HL-60 (cell line): Measurements from ENCODE around the gene NLRP3.

ENCODE experiments used
- DNase-seq, 2 experiments: peaks; one replicate each; pipeline ENCODE4 v3.0.0-alpha.2; 2010 to 2020; ENCODE audit warnings: low read depth in 1 of 2, low spot score in 1 of 2
- H3K27ac ChIP-seq: fragments of 250-450 bp; sonication (Bioruptor Pico); replicated peaks from 2 replicates; pipeline ENCODE4 v1.5.1; 2020; ENCODE audit warnings: mild to moderate bottlenecking, moderate library complexity
- H3K27me3 ChIP-seq: fragments of 250-450 bp; sonication (Bioruptor Pico); 2 replicates; pipeline ENCODE4 v1.5.1; 2021; ENCODE audit warnings: mild to moderate bottlenecking, moderate library complexity; ENCODE audit not compliant: insufficient read depth, poor library complexity, severe bottlenecking
- H3K4me3 ChIP-seq: replicated peaks from 2 replicates; pipeline ENCODE4 v1.5.1; 2011; ENCODE audit warnings: mild to moderate bottlenecking, control low read depth, low read length; ENCODE audit not compliant: insufficient read depth
- GABPA ChIP-seq: IDR thresholded peaks from 2 replicates; pipeline ENCODE4 v1.6.1; 2012; ENCODE audit warnings: low read depth
- POLR2AphosphoS5 ChIP-seq: IDR thresholded peaks from 2 replicates; pipeline ENCODE4 v1.6.1; 2012; ENCODE audit warnings: low read depth
- SPI1 ChIP-seq: IDR thresholded peaks from 2 replicates; pipeline ENCODE4 v1.6.1; 2012; ENCODE audit warnings: low read depth, mild to moderate bottlenecking, borderline replicate concordance
- TF ChIP-seq, protein P1 (sequence below): IDR thresholded peaks from one replicate; pipeline ENCODE4 v1.5.1; 2011; ENCODE audit warnings: low read length, control low read depth, inconsistent platforms; ENCODE audit not compliant: insufficient read depth
- TF ChIP-seq, protein P2 (sequence below): IDR thresholded peaks from 2 replicates; pipeline ENCODE4 v1.6.1; 2012; ENCODE audit warnings: low read depth; ENCODE audit not compliant: insufficient replicate concordance

Gene NLRP3

DNA sequence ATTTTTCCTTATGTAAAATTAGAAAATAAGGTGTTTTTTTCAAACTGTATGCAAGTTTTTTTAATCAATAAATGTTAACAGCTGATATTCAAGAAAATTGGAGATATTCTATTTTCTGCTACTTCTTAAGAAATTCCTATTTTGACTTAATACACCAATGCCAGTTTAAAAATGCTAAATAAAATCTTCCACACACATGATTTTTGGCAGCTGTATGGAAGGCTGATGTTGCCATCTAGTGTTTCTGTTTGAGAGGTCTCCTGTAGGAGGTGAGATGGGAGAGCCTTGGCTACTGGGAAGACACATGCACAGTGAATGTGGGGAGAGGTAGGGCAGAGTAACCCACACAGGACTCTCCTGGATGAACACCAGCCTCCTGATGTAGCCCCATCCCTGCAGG lies 71.1 kb downstream of the NLRP3 start:
- DNase-seq: peak; percentile 28 to 66
- TF ChIP-seq SPI1: no peak
- TF ChIP-seq, protein P1, sequence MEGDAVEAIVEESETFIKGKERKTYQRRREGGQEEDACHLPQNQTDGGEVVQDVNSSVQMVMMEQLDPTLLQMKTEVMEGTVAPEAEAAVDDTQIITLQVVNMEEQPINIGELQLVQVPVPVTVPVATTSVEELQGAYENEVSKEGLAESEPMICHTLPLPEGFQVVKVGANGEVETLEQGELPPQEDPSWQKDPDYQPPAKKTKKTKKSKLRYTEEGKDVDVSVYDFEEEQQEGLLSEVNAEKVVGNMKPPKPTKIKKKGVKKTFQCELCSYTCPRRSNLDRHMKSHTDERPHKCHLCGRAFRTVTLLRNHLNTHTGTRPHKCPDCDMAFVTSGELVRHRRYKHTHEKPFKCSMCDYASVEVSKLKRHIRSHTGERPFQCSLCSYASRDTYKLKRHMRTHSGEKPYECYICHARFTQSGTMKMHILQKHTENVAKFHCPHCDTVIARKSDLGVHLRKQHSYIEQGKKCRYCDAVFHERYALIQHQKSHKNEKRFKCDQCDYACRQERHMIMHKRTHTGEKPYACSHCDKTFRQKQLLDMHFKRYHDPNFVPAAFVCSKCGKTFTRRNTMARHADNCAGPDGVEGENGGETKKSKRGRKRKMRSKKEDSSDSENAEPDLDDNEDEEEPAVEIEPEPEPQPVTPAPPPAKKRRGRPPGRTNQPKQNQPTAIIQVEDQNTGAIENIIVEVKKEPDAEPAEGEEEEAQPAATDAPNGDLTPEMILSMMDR: peak; percentile 27
- Histone ChIP-seq H3K27me3 (no peaks in the 10 kb centered on the region), H3K4me3 (no peak overlapping the region), H3K27ac (no peak overlapping the region)

DNA sequence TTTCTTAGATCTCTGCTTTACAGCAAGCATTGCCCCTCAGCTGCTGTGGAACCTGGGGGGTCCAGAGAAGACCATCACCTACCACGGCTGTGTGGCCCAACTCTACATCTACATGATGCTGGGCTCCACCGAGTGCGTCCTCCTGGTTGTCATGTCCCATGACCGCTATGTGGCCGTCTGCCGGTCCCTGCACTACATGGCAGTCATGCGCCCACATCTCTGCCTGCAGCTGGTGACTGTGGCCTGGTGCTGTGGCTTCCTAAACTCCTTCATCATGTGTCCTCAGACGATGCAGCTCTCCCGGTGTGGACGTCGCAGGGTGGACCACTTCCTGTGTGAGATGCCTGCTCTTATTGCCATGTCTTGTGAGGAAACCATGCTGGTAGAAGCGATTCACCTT lies 75.4 kb downstream of the NLRP3 start:
- no peaks in the 10 kb centered on the region for H3K27me3 ChIP-seq
- no peak overlapping the region for H3K27ac ChIP-seq
- no peak overlapping the region for H3K4me3 ChIP-seq
- TF ChIP-seq SPI1: no peak
- TF ChIP-seq, protein P1: no peak
- TF ChIP-seq POLR2AphosphoS5: no peak
- no peak for TF ChIP-seq GABPA
- TF ChIP-seq, protein P2, sequence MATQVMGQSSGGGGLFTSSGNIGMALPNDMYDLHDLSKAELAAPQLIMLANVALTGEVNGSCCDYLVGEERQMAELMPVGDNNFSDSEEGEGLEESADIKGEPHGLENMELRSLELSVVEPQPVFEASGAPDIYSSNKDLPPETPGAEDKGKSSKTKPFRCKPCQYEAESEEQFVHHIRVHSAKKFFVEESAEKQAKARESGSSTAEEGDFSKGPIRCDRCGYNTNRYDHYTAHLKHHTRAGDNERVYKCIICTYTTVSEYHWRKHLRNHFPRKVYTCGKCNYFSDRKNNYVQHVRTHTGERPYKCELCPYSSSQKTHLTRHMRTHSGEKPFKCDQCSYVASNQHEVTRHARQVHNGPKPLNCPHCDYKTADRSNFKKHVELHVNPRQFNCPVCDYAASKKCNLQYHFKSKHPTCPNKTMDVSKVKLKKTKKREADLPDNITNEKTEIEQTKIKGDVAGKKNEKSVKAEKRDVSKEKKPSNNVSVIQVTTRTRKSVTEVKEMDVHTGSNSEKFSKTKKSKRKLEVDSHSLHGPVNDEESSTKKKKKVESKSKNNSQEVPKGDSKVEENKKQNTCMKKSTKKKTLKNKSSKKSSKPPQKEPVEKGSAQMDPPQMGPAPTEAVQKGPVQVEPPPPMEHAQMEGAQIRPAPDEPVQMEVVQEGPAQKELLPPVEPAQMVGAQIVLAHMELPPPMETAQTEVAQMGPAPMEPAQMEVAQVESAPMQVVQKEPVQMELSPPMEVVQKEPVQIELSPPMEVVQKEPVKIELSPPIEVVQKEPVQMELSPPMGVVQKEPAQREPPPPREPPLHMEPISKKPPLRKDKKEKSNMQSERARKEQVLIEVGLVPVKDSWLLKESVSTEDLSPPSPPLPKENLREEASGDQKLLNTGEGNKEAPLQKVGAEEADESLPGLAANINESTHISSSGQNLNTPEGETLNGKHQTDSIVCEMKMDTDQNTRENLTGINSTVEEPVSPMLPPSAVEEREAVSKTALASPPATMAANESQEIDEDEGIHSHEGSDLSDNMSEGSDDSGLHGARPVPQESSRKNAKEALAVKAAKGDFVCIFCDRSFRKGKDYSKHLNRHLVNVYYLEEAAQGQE: no peak
- DNase-seq: no peak

DNA sequence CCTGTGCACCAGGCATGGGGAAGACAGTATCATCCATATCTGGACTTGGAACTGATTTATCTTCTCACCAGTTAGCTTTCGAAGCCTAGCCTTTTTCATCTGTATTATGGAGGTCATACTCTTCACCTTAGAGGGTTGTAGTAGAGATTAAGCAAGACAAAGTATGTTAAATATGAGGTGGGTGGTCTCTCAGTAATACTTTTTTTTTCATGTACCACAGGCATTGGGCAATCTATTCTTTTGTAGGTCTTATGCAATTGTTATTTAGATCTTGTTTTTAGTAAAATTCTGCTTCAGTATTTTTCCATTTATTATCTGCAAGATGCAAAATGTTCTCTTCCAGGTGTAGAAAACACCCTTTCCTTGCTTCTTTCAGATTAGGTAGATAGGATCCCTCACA lies 77.1 kb downstream of the NLRP3 start:
- no peaks in the 10 kb centered on the region for H3K27me3 ChIP-seq
- DNase-seq: no peak
- no peak overlapping the region for H3K4me3 ChIP-seq
- TF ChIP-seq POLR2AphosphoS5 (no peak), GABPA (no peak), SPI1 (no peak)
- TF ChIP-seq, protein P1: no peak
- TF ChIP-seq, protein P2: no peak
- no peak overlapping the region for H3K27ac ChIP-seq

DNA sequence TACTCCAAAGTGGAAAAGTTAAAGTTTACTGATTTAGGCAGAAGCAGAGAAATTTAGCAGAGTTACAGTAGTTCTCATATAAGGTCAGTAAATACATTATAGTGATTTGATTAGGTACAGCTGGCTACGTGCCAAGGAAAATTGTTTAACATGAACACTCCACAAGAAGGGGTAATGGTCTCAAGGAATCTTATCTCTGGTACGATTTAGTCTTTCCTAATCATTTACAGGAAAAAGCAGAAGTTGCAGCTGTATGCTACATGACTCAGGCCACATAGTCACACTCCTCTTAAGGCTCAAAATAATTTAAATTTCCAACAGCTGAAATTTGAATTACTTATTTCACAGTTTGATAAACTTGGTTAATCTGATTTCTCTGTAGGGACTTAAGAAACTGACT lies 78.8 kb downstream of the NLRP3 start:
- peak; percentile 75; the same call in 1 of the 2 replicates for TF ChIP-seq SPI1
- TF ChIP-seq GABPA: no peak
- TF ChIP-seq, protein P1: no peak
- no peak for TF ChIP-seq POLR2AphosphoS5
- TF ChIP-seq, protein P2: no peak

More for the DNA sequence above, 78.8 kb downstream of the NLRP3 start:
- Histone ChIP-seq H3K4me3 (no peak overlapping the region), H3K27me3 (no peaks in the 10 kb centered on the region), H3K27ac (peak overlapping the region; percentile 25; the same call in 1 of the 2 replicates)
- DNase-seq: peak; percentile 50 to 67
